Measurements from ENCODE around the gene ADK.
"Not testable (repeated sequence)": the region's sequence is repeated elsewhere in the genome, so short reads cannot be mapped to it uniquely, and the experiment has no call there.

The ADK gene

DNA sequence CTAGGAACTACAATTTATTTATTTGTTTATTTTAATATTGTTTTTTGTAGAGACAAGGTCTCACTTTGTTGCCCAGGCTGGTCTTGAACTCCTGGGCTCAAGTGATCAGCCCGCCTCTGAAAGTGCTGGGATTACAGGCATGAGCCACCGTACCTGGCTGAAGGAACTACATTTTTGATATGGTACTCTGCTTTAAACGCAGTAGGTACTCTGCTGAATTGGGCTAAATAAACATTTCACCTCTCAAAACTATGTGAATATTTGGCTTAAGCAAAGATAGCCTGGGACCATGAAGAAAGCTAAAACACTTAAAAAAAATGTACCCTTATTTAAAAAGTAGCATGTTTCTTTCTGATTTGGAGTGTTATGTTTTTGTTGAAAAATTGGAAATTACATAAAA is 138.2 kb downstream of the ADK start:
- no peak overlapping the region for H3K27ac ChIP-seq (ENCODE audit: insufficient read depth, low read length, poor library complexity, severe bottlenecking)
- no peaks in the 10 kb centered on the region for H3K9me3 ChIP-seq (ENCODE audit: control insufficient read depth, low read length)
- H3K36me3 ChIP-seq (ENCODE audit: control insufficient read depth, insufficient read depth, low read length) = no peaks in the 10 kb centered on the region
- no peak for DNase-seq
- no peaks in the 10 kb centered on the region for H3K27me3 ChIP-seq (replicated peaks; ENCODE audit: control insufficient read depth, insufficient read depth, low read length, poor library complexity, severe bottlenecking)
- no peaks in the 10 kb centered on the region for H3K4me1 ChIP-seq (ENCODE audit: control insufficient read depth, insufficient read depth, low read length, poor library complexity, severe bottlenecking)
- H3K4me3 ChIP-seq (ENCODE audit: insufficient read depth, low read depth, low read length, poor library complexity, severe bottlenecking) = no peak overlapping the region

GRCh38 chr10:74289951-74290350 is 138.9 kb downstream of the ADK start:
- no peak for DNase-seq
- no peaks in the 10 kb centered on the region for H3K36me3 ChIP-seq (ENCODE audit: control insufficient read depth, insufficient read depth, low read length)

DNA sequence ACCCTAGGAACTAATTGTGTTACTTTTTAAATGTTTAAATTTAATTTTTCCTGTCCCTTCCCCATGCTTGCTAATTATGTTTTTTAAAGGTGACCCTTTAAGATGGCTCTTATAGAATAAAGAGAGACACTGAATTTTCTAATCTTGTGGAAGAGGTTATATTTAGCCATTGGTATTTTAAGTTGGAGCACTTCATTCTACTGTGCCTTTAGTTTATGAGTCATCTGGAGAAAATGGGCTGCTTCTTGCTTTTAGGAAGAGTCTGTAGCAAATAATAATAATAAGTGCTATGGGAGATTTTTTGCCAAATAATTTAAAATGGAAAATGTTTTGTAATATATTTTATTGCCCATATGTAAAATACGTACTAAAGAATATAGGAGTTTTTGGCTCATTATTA is 139.7 kb downstream of the ADK start:
- no peaks in the 10 kb centered on the region for H3K9me3 ChIP-seq (ENCODE audit: control insufficient read depth, low read length)
- no peak for DNase-seq
- H3K27ac ChIP-seq (ENCODE audit: insufficient read depth, low read length, poor library complexity, severe bottlenecking) = no peak overlapping the region
- no peak overlapping the region for H3K4me3 ChIP-seq (ENCODE audit: insufficient read depth, low read depth, low read length, poor library complexity, severe bottlenecking)
- no peaks in the 10 kb centered on the region for H3K27me3 ChIP-seq (replicated peaks; ENCODE audit: control insufficient read depth, insufficient read depth, low read length, poor library complexity, severe bottlenecking)
- no peaks in the 10 kb centered on the region for H3K4me1 ChIP-seq (ENCODE audit: control insufficient read depth, insufficient read depth, low read length, poor library complexity, severe bottlenecking)
- H3K36me3 ChIP-seq (ENCODE audit: control insufficient read depth, insufficient read depth, low read length) = no peaks in the 10 kb centered on the region

More at GRCh38 chr10:74289951-74290350, 138.9 kb downstream of the ADK start:
- H3K4me1 ChIP-seq (ENCODE audit: control insufficient read depth, insufficient read depth, low read length, poor library complexity, severe bottlenecking) = no peaks in the 10 kb centered on the region
- H3K9me3 ChIP-seq (ENCODE audit: control insufficient read depth, low read length) = no peaks in the 10 kb centered on the region
- no peak overlapping the region for H3K4me3 ChIP-seq (ENCODE audit: insufficient read depth, low read depth, low read length, poor library complexity, severe bottlenecking)
- no peak overlapping the region for H3K27ac ChIP-seq (ENCODE audit: insufficient read depth, low read length, poor library complexity, severe bottlenecking)
- no peaks in the 10 kb centered on the region for H3K27me3 ChIP-seq (replicated peaks; ENCODE audit: control insufficient read depth, insufficient read depth, low read length, poor library complexity, severe bottlenecking)

GRCh38 chr10:74292871-74293427 is 141.9 kb downstream of the ADK start:
- no peaks in the 10 kb centered on the region for H3K27me3 ChIP-seq (replicated peaks; ENCODE audit: control insufficient read depth, insufficient read depth, low read length, poor library complexity, severe bottlenecking)
- no peaks in the 10 kb centered on the region for H3K36me3 ChIP-seq (ENCODE audit: control insufficient read depth, insufficient read depth, low read length)
- no peak for DNase-seq
- H3K4me3 ChIP-seq (ENCODE audit: insufficient read depth, low read depth, low read length, poor library complexity, severe bottlenecking) = no peak overlapping the region
- H3K4me1 ChIP-seq (ENCODE audit: control insufficient read depth, insufficient read depth, low read length, poor library complexity, severe bottlenecking) = no peaks in the 10 kb centered on the region
- no peak overlapping the region for H3K27ac ChIP-seq (ENCODE audit: insufficient read depth, low read length, poor library complexity, severe bottlenecking)
- no peaks in the 10 kb centered on the region for H3K9me3 ChIP-seq (ENCODE audit: control insufficient read depth, low read length)

DNA sequence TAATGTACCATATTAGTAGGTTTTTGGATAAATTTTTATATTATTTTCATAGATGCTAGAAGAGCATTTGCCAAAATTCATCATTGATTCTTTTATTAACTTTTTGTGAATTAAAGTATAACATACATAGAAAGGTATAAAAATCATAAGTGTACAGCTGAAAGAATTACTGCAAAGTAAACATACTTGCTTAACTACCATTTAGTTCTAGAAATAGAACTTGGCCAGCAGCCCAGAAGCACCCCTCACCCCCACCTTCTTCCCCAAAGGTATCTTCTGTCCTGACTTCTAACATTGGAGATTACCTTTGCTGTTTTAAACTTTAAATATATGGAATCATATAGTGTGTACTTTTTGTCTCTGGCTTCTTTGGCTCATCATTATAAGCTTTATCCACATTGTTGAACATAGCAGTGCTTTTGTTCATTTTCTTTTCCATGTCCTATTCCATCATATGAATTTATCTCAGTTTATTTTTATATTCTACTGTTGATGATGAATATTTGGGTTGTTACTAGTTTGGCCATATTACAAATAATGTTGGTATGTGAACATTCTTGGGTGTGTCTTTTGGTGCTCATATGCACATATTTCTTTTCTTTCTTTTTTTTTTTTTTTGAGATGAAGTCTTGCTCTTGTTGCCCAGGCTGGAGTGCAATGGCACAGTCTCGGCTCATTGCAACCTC is 142.8 kb downstream of the ADK start:
- no peak for DNase-seq
- H3K4me3 ChIP-seq (ENCODE audit: insufficient read depth, low read depth, low read length, poor library complexity, severe bottlenecking) = no peak overlapping the region
- no peaks in the 10 kb centered on the region for H3K4me1 ChIP-seq (ENCODE audit: control insufficient read depth, insufficient read depth, low read length, poor library complexity, severe bottlenecking)
- H3K36me3 ChIP-seq (ENCODE audit: control insufficient read depth, insufficient read depth, low read length) = no peaks in the 10 kb centered on the region
- no peaks in the 10 kb centered on the region for H3K9me3 ChIP-seq (ENCODE audit: control insufficient read depth, low read length)
- H3K27me3 ChIP-seq (replicated peaks; ENCODE audit: control insufficient read depth, insufficient read depth, low read length, poor library complexity, severe bottlenecking) = no peaks in the 10 kb centered on the region
- H3K27ac ChIP-seq (ENCODE audit: insufficient read depth, low read length, poor library complexity, severe bottlenecking) = no peak overlapping the region

- H3K9me3 ChIP-seq (ENCODE audit: control insufficient read depth, low read length) = no peaks in the 10 kb centered on the region
- no peak overlapping the region for H3K4me3 ChIP-seq (ENCODE audit: insufficient read depth, low read depth, low read length, poor library complexity, severe bottlenecking)
- no peaks in the 10 kb centered on the region for H3K4me1 ChIP-seq (ENCODE audit: control insufficient read depth, insufficient read depth, low read length, poor library complexity, severe bottlenecking)
- H3K27me3 ChIP-seq (replicated peaks; ENCODE audit: control insufficient read depth, insufficient read depth, low read length, poor library complexity, severe bottlenecking) = no peaks in the 10 kb centered on the region
- no peak for DNase-seq
- no peaks in the 10 kb centered on the region for H3K36me3 ChIP-seq (ENCODE audit: control insufficient read depth, insufficient read depth, low read length)
- no peak overlapping the region for H3K27ac ChIP-seq (ENCODE audit: insufficient read depth, low read length, poor library complexity, severe bottlenecking)
Measured at GRCh38 chr10:74297389-74298080, 146.5 kb downstream of the ADK start.

- not testable (repeated sequence) for DNase-seq; H3K36me3 ChIP-seq (ENCODE audit: control insufficient read depth, insufficient read depth, low read length); H3K9me3 ChIP-seq (ENCODE audit: control insufficient read depth, low read length); H3K27ac ChIP-seq (ENCODE audit: insufficient read depth, low read length, poor library complexity, severe bottlenecking); H3K4me1 ChIP-seq (ENCODE audit: control insufficient read depth, insufficient read depth, low read length, poor library complexity, severe bottlenecking); H3K4me3 ChIP-seq (ENCODE audit: insufficient read depth, low read depth, low read length, poor library complexity, severe bottlenecking); H3K27me3 ChIP-seq (replicated peaks; ENCODE audit: control insufficient read depth, insufficient read depth, low read length, poor library complexity, severe bottlenecking)
Measured at GRCh38 chr10:74300074-74300621, 149.1 kb downstream of the ADK start.

DNA sequence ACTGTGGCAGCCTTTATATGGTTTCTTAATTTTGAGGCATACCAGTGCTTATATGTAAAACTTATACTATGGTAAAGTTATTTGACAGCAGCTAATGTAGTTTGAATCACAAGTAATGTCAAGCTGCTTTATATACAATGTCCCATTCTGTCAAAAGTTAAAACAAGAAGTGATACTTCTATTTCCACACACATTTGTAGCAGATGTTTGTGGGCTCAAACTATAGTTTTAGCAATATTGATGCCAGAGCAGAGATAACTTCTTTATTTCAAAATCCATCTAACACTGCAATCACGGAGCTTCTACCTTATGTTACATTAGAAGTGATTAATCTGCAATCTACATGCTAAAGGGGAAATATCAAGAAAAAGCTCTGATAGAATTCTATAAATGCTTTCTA is 149.6 kb downstream of the ADK start:
- Histone ChIP-seq H3K9me3 (ENCODE audit: control insufficient read depth, low read length) (no peaks in the 10 kb centered on the region), H3K4me3 (ENCODE audit: insufficient read depth, low read depth, low read length, poor library complexity, severe bottlenecking) (no peak overlapping the region), H3K4me1 (ENCODE audit: control insufficient read depth, insufficient read depth, low read length, poor library complexity, severe bottlenecking) (no peaks in the 10 kb centered on the region), H3K27ac (ENCODE audit: insufficient read depth, low read length, poor library complexity, severe bottlenecking) (no peak overlapping the region), H3K27me3 (replicated peaks; ENCODE audit: control insufficient read depth, insufficient read depth, low read length, poor library complexity, severe bottlenecking) (no peaks in the 10 kb centered on the region), H3K36me3 (ENCODE audit: control insufficient read depth, insufficient read depth, low read length) (peaks cover 3% of the 10 kb centered on the region)
- no peak for DNase-seq

DNA sequence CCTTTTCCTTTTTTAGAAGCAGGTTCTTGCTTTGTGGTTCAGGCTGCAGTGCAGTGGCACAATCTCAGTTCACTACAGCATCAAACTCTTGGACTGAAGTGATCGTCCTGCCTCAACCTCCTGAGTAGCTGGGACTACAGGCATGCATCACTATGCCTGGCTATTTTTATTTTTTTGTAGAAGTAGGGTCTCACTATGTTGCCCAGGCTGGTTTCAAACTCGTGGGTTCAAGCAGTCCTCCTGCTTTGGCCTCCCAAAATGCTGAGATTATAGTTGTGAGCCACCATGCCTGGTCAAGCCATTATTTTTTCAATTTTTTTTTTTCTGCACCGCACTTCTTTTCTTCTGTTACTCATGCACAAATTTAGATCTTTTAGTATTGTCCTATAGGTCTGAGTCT is 154.7 kb downstream of the ADK start:
- Histone ChIP-seq H3K27me3 (replicated peaks; ENCODE audit: control insufficient read depth, insufficient read depth, low read length, poor library complexity, severe bottlenecking) (no peaks in the 10 kb centered on the region), H3K4me1 (ENCODE audit: control insufficient read depth, insufficient read depth, low read length, poor library complexity, severe bottlenecking) (no peaks in the 10 kb centered on the region), H3K9me3 (ENCODE audit: control insufficient read depth, low read length) (no peaks in the 10 kb centered on the region), H3K27ac (ENCODE audit: insufficient read depth, low read length, poor library complexity, severe bottlenecking) (no peak overlapping the region), H3K4me3 (ENCODE audit: insufficient read depth, low read depth, low read length, poor library complexity, severe bottlenecking) (no peak overlapping the region), H3K36me3 (ENCODE audit: control insufficient read depth, insufficient read depth, low read length) (peaks cover 3% of the 10 kb centered on the region)
- no peak for DNase-seq

All from effector memory CD4-positive, alpha-beta T cell (primary cell).